ENCODE results near the gene ASAP3.

Gene ASAP3

DNA sequence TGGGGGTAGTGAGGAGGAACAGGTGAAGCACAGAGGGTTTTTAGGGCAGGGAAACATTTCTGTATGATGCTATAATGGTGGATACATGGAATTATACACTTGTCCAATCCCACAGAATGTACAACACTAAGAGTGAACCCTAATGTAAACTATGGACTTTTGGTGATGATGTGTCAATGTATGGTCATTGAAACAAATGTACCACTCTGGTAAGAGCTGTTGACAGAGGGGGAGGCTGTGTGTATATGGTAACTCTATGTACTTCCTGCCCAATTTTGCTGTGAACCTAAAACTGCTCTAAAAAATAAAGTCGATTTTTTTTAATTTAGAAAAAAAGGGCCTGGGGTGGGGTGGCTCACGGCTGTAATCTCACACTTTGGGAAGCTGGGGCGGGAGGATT, 22.9 kb downstream of the ASAP3 start:
- H2AFZ ChIP-seq (ENCODE audit: low read depth, low read length, severe bottlenecking) = no peak overlapping the region
- H3K36me3 ChIP-seq (ENCODE audit: low read length) = no peaks in the 10 kb centered on the region
- no peak overlapping the region for H3K27ac ChIP-seq (ENCODE audit: low read depth, low read length)
- TF ChIP-seq, protein P1, sequence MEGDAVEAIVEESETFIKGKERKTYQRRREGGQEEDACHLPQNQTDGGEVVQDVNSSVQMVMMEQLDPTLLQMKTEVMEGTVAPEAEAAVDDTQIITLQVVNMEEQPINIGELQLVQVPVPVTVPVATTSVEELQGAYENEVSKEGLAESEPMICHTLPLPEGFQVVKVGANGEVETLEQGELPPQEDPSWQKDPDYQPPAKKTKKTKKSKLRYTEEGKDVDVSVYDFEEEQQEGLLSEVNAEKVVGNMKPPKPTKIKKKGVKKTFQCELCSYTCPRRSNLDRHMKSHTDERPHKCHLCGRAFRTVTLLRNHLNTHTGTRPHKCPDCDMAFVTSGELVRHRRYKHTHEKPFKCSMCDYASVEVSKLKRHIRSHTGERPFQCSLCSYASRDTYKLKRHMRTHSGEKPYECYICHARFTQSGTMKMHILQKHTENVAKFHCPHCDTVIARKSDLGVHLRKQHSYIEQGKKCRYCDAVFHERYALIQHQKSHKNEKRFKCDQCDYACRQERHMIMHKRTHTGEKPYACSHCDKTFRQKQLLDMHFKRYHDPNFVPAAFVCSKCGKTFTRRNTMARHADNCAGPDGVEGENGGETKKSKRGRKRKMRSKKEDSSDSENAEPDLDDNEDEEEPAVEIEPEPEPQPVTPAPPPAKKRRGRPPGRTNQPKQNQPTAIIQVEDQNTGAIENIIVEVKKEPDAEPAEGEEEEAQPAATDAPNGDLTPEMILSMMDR (IDR thresholded peaks at IDR 0.05; ENCODE audit: insufficient read depth, low read length, poor library complexity, severe bottlenecking) = no peak
- TF ChIP-seq EZH2phosphoT487 (conservative IDR thresholded peaks at IDR 0.05; ENCODE audit: low read length) = no peak
- no peaks in the 10 kb centered on the region for H3K9me2 ChIP-seq (replicated peaks; ENCODE audit: insufficient read depth, low read length)
- no peaks in the 10 kb centered on the region for H4K20me1 ChIP-seq (ENCODE audit: low read depth, low read length)
- no peaks in the 10 kb centered on the region for H3K9me3 ChIP-seq (ENCODE audit: insufficient read depth, low read length)
- H3K4me3 ChIP-seq (ENCODE audit: insufficient read depth, low read length, poor library complexity, severe bottlenecking) = no peak overlapping the region
- H3K4me2 ChIP-seq (ENCODE audit: low read depth, low read length, poor library complexity, severe bottlenecking) = no peak overlapping the region
- H3K27me3 ChIP-seq (ENCODE audit: low read length) = no peaks in the 10 kb centered on the region
- no peak overlapping the region for H3K9ac ChIP-seq (ENCODE audit: low read length)
- no peaks in the 10 kb centered on the region for H3F3A ChIP-seq (ENCODE audit: insufficient read depth)
- H3K79me2 ChIP-seq (ENCODE audit: insufficient read depth, low read length) = no peaks in the 10 kb centered on the region

DNA sequence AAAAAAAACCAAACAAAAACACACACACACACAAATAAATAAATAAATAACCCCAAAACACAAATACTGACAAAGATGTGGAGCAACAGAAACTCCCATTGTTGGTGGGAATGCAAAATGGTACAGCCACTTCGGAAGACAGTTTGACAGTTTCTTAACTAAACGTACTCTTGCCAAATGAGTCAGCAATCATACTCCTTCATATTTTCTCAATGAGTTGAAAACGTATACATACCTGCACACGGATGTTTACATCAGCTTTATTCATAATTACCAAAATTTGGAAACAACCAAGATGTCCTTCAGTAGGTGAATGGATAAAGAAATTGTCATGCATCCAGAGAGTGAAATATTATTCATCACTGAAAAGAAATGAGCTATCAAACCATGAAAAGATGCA, 23.5 kb downstream of the ASAP3 start:
- H3K4me3 ChIP-seq (ENCODE audit: insufficient read depth, low read length, poor library complexity, severe bottlenecking) = no peak overlapping the region
- H3F3A ChIP-seq (ENCODE audit: insufficient read depth) = no peaks in the 10 kb centered on the region
- no peaks in the 10 kb centered on the region for H3K9me2 ChIP-seq (replicated peaks; ENCODE audit: insufficient read depth, low read length)
- H3K27ac ChIP-seq (ENCODE audit: low read depth, low read length) = no peak overlapping the region
- H4K20me1 ChIP-seq (ENCODE audit: low read depth, low read length) = no peaks in the 10 kb centered on the region
- TF ChIP-seq, protein P1 (IDR thresholded peaks at IDR 0.05; ENCODE audit: insufficient read depth, low read length, poor library complexity, severe bottlenecking) = no peak
- no peak for TF ChIP-seq EZH2phosphoT487 (conservative IDR thresholded peaks at IDR 0.05; ENCODE audit: low read length)
- no peaks in the 10 kb centered on the region for H3K27me3 ChIP-seq (ENCODE audit: low read length)
- no peaks in the 10 kb centered on the region for H3K9me3 ChIP-seq (ENCODE audit: insufficient read depth, low read length)
- H3K36me3 ChIP-seq (ENCODE audit: low read length) = no peaks in the 10 kb centered on the region
- no peak overlapping the region for H3K4me2 ChIP-seq (ENCODE audit: low read depth, low read length, poor library complexity, severe bottlenecking)
- no peak overlapping the region for H3K9ac ChIP-seq (ENCODE audit: low read length)
- H3K79me2 ChIP-seq (ENCODE audit: insufficient read depth, low read length) = no peaks in the 10 kb centered on the region
- no peak overlapping the region for H2AFZ ChIP-seq (ENCODE audit: low read depth, low read length, severe bottlenecking)

DNA sequence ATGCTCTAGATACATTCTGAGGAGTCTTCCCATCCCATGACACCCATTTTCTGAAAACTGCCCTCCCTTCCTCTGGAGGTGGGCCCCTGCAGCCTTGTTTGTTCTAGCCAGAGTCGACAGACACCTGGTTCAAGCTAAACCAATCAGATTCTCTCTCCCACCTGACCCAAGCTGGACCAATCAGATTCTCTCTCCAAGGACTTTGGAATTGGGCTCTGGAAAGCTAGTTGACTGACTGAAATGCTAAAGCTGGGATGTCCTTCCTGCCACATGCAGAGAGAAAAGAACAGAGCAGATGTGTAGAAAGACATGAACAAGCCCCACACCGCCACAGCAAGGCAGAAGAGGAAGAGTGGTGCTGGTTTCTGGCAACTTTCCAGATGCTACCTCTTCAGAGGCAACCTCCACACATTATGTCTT, 24.6 kb downstream of the ASAP3 start:
- no peaks in the 10 kb centered on the region for H3K9me2 ChIP-seq (replicated peaks; ENCODE audit: insufficient read depth, low read length)
- no peaks in the 10 kb centered on the region for H3K9me3 ChIP-seq (ENCODE audit: insufficient read depth, low read length)
- no peaks in the 10 kb centered on the region for H3K27me3 ChIP-seq (ENCODE audit: low read length)
- no peak for TF ChIP-seq EZH2phosphoT487 (conservative IDR thresholded peaks at IDR 0.05; ENCODE audit: low read length)
- TF ChIP-seq, protein P1 (IDR thresholded peaks at IDR 0.05; ENCODE audit: insufficient read depth, low read length, poor library complexity, severe bottlenecking) = no peak
- no peak overlapping the region for H3K4me3 ChIP-seq (ENCODE audit: insufficient read depth, low read length, poor library complexity, severe bottlenecking)
- no peak overlapping the region for H3K4me2 ChIP-seq (ENCODE audit: low read depth, low read length, poor library complexity, severe bottlenecking)
- no peak overlapping the region for H3K9ac ChIP-seq (ENCODE audit: low read length)
- H3K27ac ChIP-seq (ENCODE audit: low read depth, low read length) = no peak overlapping the region
- H3K79me2 ChIP-seq (ENCODE audit: insufficient read depth, low read length) = no peaks in the 10 kb centered on the region
- H3K36me3 ChIP-seq (ENCODE audit: low read length) = no peaks in the 10 kb centered on the region
- no peaks in the 10 kb centered on the region for H4K20me1 ChIP-seq (ENCODE audit: low read depth, low read length)
- H2AFZ ChIP-seq (ENCODE audit: low read depth, low read length, severe bottlenecking) = no peak overlapping the region
- no peaks in the 10 kb centered on the region for H3F3A ChIP-seq (ENCODE audit: insufficient read depth)

Data from SU-DHL-6 (cell line).